Thyroid gland (tissue), 4 donors: ENCODE results near the gene KRTAP10-5. TPM values are rescaled to one million over a fixed set of nuclear protein-coding genes. Genes with fewer than 3 reads are reported as not detected.

Source experiments
- DNase-seq, 2 donors: peaks; one replicate each; pipeline ENCODE4 v3.0.0-alpha.2; 2019
- H3K27ac ChIP-seq, 3 donors: fragments of 200-600 bp; sonication (generic); 1 replicate in 2 of 3; 2 replicates in 1 of 3; pipeline ENCODE4 v1.5.1; 2016 to 2019; ENCODE audit warnings: mild to moderate bottlenecking in 1 of 3, moderate library complexity in 1 of 3
- H3K27me3 ChIP-seq: fragments of 200-600 bp; sonication (generic); one replicate; pipeline ENCODE4 v1.5.1; 2019
- H3K36me3 ChIP-seq, 2 donors: fragments of 200-600 bp; sonication (generic); one replicate each; pipeline ENCODE4 v1.5.1; 2016 to 2019
- H3K4me1 ChIP-seq, 2 donors: fragments of 200-600 bp; sonication (generic); one replicate each; pipeline ENCODE4 v1.5.1; 2017 to 2019
- H3K4me3 ChIP-seq, 3 donors: fragments of 200-600 bp; sonication (generic); replicated peaks in 1 of 3; 1 replicate in 2 of 3; 2 replicates in 1 of 3; pipeline ENCODE4 v1.5.1; 2016; ENCODE audit warnings: mild to moderate bottlenecking in 1 of 3
- H3K9me3 ChIP-seq: fragments of 200-600 bp; sonication (generic); one replicate; pipeline ENCODE4 v1.5.1; 2017
- POLR2A ChIP-seq, 2 donors: fragments of 450-650 bp; IDR thresholded peaks; one replicate each; pipeline ENCODE4 v1.6.1; 2017; ENCODE audit warnings: antibody characterized with exemption in 2 of 2, mild to moderate bottlenecking in 2 of 2, moderate library complexity in 1 of 2
- WGBS, 2 donors: methylation state at CpG; one replicate each; pipeline ENCODE4 v1.1.5; 2017; 5-methylcytosine and 5-hydroxymethylcytosine counted together
- intact Hi-C: fragments of 100-400 bp; cut with DNase I; formaldehyde crosslinking; loops from one replicate; pipeline ENCODE4 v1.15.1; 2023
- total RNA-seq, 4 donors: library from RNA; depleted of rRNA; stranded (reverse); fragments of >200 nt; gene quantifications; one replicate each; pipeline ENCODE4 v1.2.3, GENCODE V29; 2016
- TF ChIP-seq, protein P1 (sequence below), 6 experiments: fragments of 200-600 bp in 3 of 6; fragments of 450-650 bp in 3 of 6; sonication (generic) in 3 of 6; IDR thresholded peaks; one replicate each; pipeline ENCODE4 v1.5.1; 2016 to 2019; ENCODE audit warnings: antibody characterized with exemption in 6 of 6, mild to moderate bottlenecking in 2 of 6, inconsistent platforms in 1 of 6, moderate library complexity in 1 of 6

Gene KRTAP10-5
- total RNA-seq, 4 donors from 2014 or later = 0.78 TPM; not detected in 3

- no peak overlapping the region for H3K4me3 ChIP-seq
- TF ChIP-seq, protein P1, sequence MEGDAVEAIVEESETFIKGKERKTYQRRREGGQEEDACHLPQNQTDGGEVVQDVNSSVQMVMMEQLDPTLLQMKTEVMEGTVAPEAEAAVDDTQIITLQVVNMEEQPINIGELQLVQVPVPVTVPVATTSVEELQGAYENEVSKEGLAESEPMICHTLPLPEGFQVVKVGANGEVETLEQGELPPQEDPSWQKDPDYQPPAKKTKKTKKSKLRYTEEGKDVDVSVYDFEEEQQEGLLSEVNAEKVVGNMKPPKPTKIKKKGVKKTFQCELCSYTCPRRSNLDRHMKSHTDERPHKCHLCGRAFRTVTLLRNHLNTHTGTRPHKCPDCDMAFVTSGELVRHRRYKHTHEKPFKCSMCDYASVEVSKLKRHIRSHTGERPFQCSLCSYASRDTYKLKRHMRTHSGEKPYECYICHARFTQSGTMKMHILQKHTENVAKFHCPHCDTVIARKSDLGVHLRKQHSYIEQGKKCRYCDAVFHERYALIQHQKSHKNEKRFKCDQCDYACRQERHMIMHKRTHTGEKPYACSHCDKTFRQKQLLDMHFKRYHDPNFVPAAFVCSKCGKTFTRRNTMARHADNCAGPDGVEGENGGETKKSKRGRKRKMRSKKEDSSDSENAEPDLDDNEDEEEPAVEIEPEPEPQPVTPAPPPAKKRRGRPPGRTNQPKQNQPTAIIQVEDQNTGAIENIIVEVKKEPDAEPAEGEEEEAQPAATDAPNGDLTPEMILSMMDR (IDR thresholded peaks at IDR 0.05) = no peak
- TF ChIP-seq POLR2A (IDR thresholded peaks at IDR 0.05) = no peak
- WGBS, 2 donors = 90 to 95% methylated on average over 16 to 17 of the region's 21 CpGs
- no peak overlapping the region for H3K27ac ChIP-seq
- intact Hi-C loops = no loop called here
- H3K27me3 ChIP-seq = no peaks in the 10 kb centered on the region
- no peak for DNase-seq
- no peaks in the 10 kb centered on the region for H3K4me1 ChIP-seq
- no peaks in the 10 kb centered on the region for H3K36me3 ChIP-seq
- no peaks in the 10 kb centered on the region for H3K9me3 ChIP-seq
These were observed 46.3 kb downstream of the KRTAP10-5 start for GRCh38 chr21:44533891-44534627.

DNA sequence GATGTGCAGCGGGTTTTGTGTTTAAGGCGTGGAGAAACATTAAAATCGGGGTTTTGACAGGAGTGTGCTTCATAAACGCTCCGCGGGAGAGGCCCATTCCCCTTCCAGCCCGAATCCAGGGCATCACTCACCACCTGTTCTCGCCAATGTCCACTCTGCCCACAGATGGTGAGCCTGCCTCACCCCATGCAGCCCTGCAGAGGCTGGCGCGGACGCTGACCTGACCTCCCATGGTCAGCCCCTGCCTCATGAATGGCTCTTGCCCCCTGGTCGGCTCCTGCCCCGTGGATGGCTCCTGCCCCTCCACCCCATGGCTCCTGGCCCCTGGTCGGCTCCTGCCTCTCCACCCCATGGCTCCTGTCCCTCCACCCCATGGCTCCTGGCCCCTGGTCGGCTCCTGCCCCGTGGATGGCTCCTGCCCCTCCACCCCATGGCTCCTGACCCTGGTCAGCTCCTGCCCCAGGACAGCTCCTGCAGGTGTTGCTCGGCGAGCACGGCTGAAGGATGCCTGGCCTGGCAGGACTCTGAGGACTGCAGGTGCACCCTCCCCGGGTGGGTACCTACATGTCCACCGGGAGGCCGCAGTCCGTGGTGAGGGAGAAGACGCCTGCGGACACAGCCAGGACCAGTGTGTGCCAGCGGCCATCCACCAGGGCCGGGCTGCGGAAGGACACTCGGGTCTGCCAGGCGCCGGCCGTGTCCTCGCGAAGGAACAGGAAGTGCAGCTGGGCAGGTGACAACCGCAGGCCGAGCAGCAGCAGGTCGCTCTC is 47.1 kb downstream of the KRTAP10-5 start:
- intact Hi-C loops = no loop called here
- Histone ChIP-seq H3K27me3 (no peaks in the 10 kb centered on the region), H3K4me3 (no peak overlapping the region), H3K36me3 (no peaks in the 10 kb centered on the region), H3K4me1 (no peaks in the 10 kb centered on the region), H3K9me3 (no peaks in the 10 kb centered on the region), H3K27ac (no peak overlapping the region)
- WGBS, 2 donors = 91 to 95% methylated on average over 29 to 36 of the region's 37 CpGs
- TF ChIP-seq POLR2A (IDR thresholded peaks at IDR 0.05) = no peak
- TF ChIP-seq, protein P1 (IDR thresholded peaks at IDR 0.05) = no peak
- no peak for DNase-seq

DNA sequence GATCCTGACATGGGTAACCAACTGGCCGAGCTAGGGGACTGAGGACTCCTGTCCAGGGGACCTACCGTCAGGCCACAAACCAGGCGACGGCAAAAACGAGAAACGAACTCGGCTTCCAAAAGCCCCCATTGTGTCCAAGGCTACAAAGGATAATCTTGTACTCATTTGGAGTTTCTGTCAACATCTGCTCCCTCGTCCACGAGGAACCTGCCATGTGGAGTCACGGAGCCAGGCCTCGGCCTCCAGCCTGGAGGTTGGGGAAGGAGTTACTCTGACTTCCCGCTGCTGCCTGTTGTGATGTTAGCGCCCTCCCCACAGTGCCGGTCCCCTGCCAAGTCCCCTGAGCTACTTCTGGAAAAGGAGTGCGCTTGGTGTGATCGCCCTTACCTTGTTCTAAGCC is 47.7 kb downstream of the KRTAP10-5 start:
- TF ChIP-seq, protein P1 (IDR thresholded peaks at IDR 0.05) = no peak
- TF ChIP-seq POLR2A (IDR thresholded peaks at IDR 0.05) = no peak
- no peak for DNase-seq
- H3K9me3 ChIP-seq = no peaks in the 10 kb centered on the region
- no peaks in the 10 kb centered on the region for H3K4me1 ChIP-seq
- no peaks in the 10 kb centered on the region for H3K36me3 ChIP-seq
- H3K27ac ChIP-seq = no peak overlapping the region
- WGBS, 2 donors = 93 to 94% methylated on average over 12 to 16 of the region's 16 CpGs
- intact Hi-C loops = no loop called here
- no peak overlapping the region for H3K4me3 ChIP-seq
- H3K27me3 ChIP-seq = no peaks in the 10 kb centered on the region

- Histone ChIP-seq H3K4me1 (no peaks in the 10 kb centered on the region), H3K27ac (no peak overlapping the region), H3K9me3 (no peaks in the 10 kb centered on the region), H3K36me3 (no peaks in the 10 kb centered on the region), H3K27me3 (no peaks in the 10 kb centered on the region), H3K4me3 (no peak overlapping the region)
- intact Hi-C loops = no loop called here
- DNase-seq = no peak
- WGBS, 2 donors = 82 to 90% methylated on average over 24 to 30 of the region's 30 CpGs
- TF ChIP-seq, protein P1 (IDR thresholded peaks at IDR 0.05) = no peak
- TF ChIP-seq POLR2A (IDR thresholded peaks at IDR 0.05) = no peak
These were observed 48.5 kb downstream of the KRTAP10-5 start for GRCh38 chr21:44531606-44532564.
